Liver (tissue), 9 donors: Measurements from ENCODE around the gene NAA80. TPM values are rescaled to one million over a fixed set of nuclear protein-coding genes. Genes with fewer than 3 reads are reported as not detected.

Source experiments
- DNase-seq: peaks from one replicate; pipeline ENCODE4 v3.0.0-alpha.2; 2017; ENCODE audit warnings: low spot score
- H3K27ac ChIP-seq, 2 donors: one replicate each; pipeline ENCODE4 v1.7.0; 2013; ENCODE audit warnings: inconsistent platforms in 2 of 2, low read length in 2 of 2, control low read depth in 1 of 2, low read depth in 1 of 2, mild to moderate bottlenecking in 1 of 2
- H3K27me3 ChIP-seq, 4 donors: one replicate each; pipeline versions ENCODE4 v1.6.1 to v1.7.0; 2013; ENCODE audit warnings: low read length in 3 of 4, inconsistent platforms in 1 of 4, mild to moderate bottlenecking in 1 of 4, moderate library complexity in 1 of 4; ENCODE audit not compliant: control insufficient read depth in 4 of 4, insufficient read depth in 4 of 4
- H3K36me3 ChIP-seq, 4 donors: one replicate each; pipeline versions ENCODE4 v1.6.1 to v1.7.0; 2013; ENCODE audit warnings: low read length in 3 of 4, mild to moderate bottlenecking in 3 of 4, low read depth in 1 of 4, moderate library complexity in 1 of 4; ENCODE audit not compliant: control insufficient read depth in 4 of 4, insufficient read depth in 3 of 4
- H3K4me1 ChIP-seq, 4 donors: one replicate each; pipeline versions ENCODE4 v1.6.1 to v1.7.0; 2013; ENCODE audit warnings: low read length in 3 of 4, mild to moderate bottlenecking in 3 of 4, moderate library complexity in 1 of 4; ENCODE audit not compliant: control insufficient read depth in 4 of 4, insufficient read depth in 4 of 4
- H3K4me3 ChIP-seq, 3 donors: one replicate each; pipeline versions ENCODE4 v1.6.1 to v1.7.0; 2013; ENCODE audit warnings: low read length in 3 of 3, control low read depth in 1 of 3, low read depth in 1 of 3, mild to moderate bottlenecking in 1 of 3
- H3K9ac ChIP-seq, 2 donors: one replicate each; pipeline ENCODE4 v1.7.0; 2013; ENCODE audit warnings: low read length in 2 of 2, mild to moderate bottlenecking in 2 of 2, moderate library complexity in 2 of 2, control low read depth in 1 of 2, low read depth in 1 of 2
- H3K9me3 ChIP-seq, 4 donors: one replicate each; pipeline versions ENCODE4 v1.6.1 to v1.7.0; 2013; ENCODE audit warnings: low read length in 3 of 4; ENCODE audit not compliant: control insufficient read depth in 4 of 4
- ATF3 ChIP-seq: IDR thresholded peaks from 2 replicates; pipeline ENCODE4 v1.6.1; 2016; ENCODE audit warnings: antibody characterized with exemption
- CTCF ChIP-seq: fragments of 150-350 bp; IDR thresholded peaks from 2 replicates; pipeline ENCODE4 v1.5.1; 2017; ENCODE audit warnings: improper control_type of control experiment, low read depth, low read length; ENCODE audit not compliant: missing input control
- EGR1 ChIP-seq, 2 donors: IDR thresholded peaks; 2 replicates each; pipeline ENCODE4 v1.6.1; 2016 to 2018; ENCODE audit warnings: antibody characterized with exemption in 2 of 2, low read depth in 2 of 2
- FOXA1 ChIP-seq: IDR thresholded peaks from 2 replicates; pipeline ENCODE4 v1.6.1; 2016; ENCODE audit warnings: antibody characterized with exemption
- FOXA2 ChIP-seq: IDR thresholded peaks from 2 replicates; pipeline ENCODE4 v1.6.1; 2016; ENCODE audit warnings: antibody characterized with exemption
- GABPA ChIP-seq, 2 donors: IDR thresholded peaks in 1 of 2; conservative IDR thresholded peaks in 1 of 2; 2 replicates each; pipeline ENCODE4 v1.6.1; 2016; ENCODE audit warnings: antibody characterized with exemption in 2 of 2, mild to moderate bottlenecking in 1 of 2, moderate library complexity in 1 of 2
- HNF4A ChIP-seq, 2 donors: conservative IDR thresholded peaks; 2 replicates each; pipeline ENCODE4 v1.6.1; 2016; ENCODE audit warnings: antibody characterized with exemption in 2 of 2, mild to moderate bottlenecking in 2 of 2
- HNF4G ChIP-seq: IDR thresholded peaks from 2 replicates; pipeline ENCODE4 v1.6.1; 2016; ENCODE audit warnings: antibody characterized with exemption
- JUND ChIP-seq, 2 donors: IDR thresholded peaks; 2 replicates each; pipeline ENCODE4 v1.6.1; 2016; ENCODE audit warnings: antibody characterized with exemption in 2 of 2
- MAX ChIP-seq: IDR thresholded peaks from 2 replicates; pipeline ENCODE4 v1.6.1; 2016; ENCODE audit warnings: antibody characterized with exemption
- NR2F2 ChIP-seq: IDR thresholded peaks from 2 replicates; pipeline ENCODE4 v1.6.1; 2016; ENCODE audit warnings: antibody characterized with exemption
- RAD21 ChIP-seq, 2 donors: IDR thresholded peaks; 2 replicates each; pipeline ENCODE4 v1.6.1; 2016; ENCODE audit warnings: antibody characterized with exemption in 2 of 2, mild to moderate bottlenecking in 2 of 2
- REST ChIP-seq: IDR thresholded peaks from 2 replicates; pipeline ENCODE4 v1.6.1; 2016; ENCODE audit warnings: antibody characterized with exemption, mild to moderate bottlenecking
- RXRA ChIP-seq, 2 donors: IDR thresholded peaks; 2 replicates each; pipeline ENCODE4 v1.6.1; 2017 to 2018; ENCODE audit warnings: antibody characterized with exemption in 2 of 2, mild to moderate bottlenecking in 1 of 2
- TAF1 ChIP-seq: conservative IDR thresholded peaks from 2 replicates; pipeline ENCODE4 v1.6.1; 2016; ENCODE audit warnings: antibody characterized with exemption, mild to moderate bottlenecking
- YY1 ChIP-seq: IDR thresholded peaks from 2 replicates; pipeline ENCODE4 v1.6.1; 2016; ENCODE audit warnings: antibody characterized with exemption, mild to moderate bottlenecking
- ZBTB33 ChIP-seq: IDR thresholded peaks from 2 replicates; pipeline ENCODE4 v1.6.1; 2016; ENCODE audit warnings: antibody characterized with exemption
- WGBS: extraction: QIAGEN DNeasy Blood & Tissue Kit; methylation state at CpG from one replicate; pipeline ENCODE4 v1.1.7; 2013; 5-methylcytosine and 5-hydroxymethylcytosine counted together
- polyA plus RNA-seq, 2 donors: library from polyadenylated mRNA; stranded (reverse) in 1 of 2; unstranded in 1 of 2; fragments of 200-250 nt in 1 of 2; fragments of >200 nt in 1 of 2; fragmentation: Nextera tagmentation in 1 of 2; extraction: Ambion mirVana in 1 of 2; gene quantifications; one replicate each; pipeline versions ENCODE4 v1.2.1 to v1.2.3, GENCODE V29; 2013 to 2015
- total RNA-seq, 2 donors: library from RNA; depleted of rRNA; stranded (reverse); fragments of >200 nt; gene quantifications; one replicate each; pipeline ENCODE4 v1.2.3, GENCODE V29; 2014
- donor health status: healthy.
- donor health status: healthy.
- donor health status: healthy.
- donor health status: healthy.
- donor health status: healthy.

NAA80 gene
- total and polyA plus RNA-seq, 4 donors = 1.6 to 5.5 (median 2.0) TPM

- H3K27me3 ChIP-seq = no peaks in the 10 kb centered on the region
- WGBS = 86% methylated on average over 2 of the region's 2 CpGs
- TF ChIP-seq TAF1 = no peak
- TF ChIP-seq GABPA (IDR thresholded peaks at IDR 0.05 in 1 of 2, conservative IDR thresholded peaks at IDR 0.05 in 1 of 2) = no peak
- no peak for TF ChIP-seq EGR1 (IDR thresholded peaks at IDR 0.05; ENCODE audit: low read depth in 2 of 2)
- no peak for TF ChIP-seq YY1
- no peak for TF ChIP-seq MAX
- no peak for TF ChIP-seq FOXA1
- TF ChIP-seq ATF3 = no peak
- no peak for TF ChIP-seq CTCF
- TF ChIP-seq RAD21 (IDR thresholded peaks at IDR 0.05) = no peak
- TF ChIP-seq REST = no peak
- no peak for TF ChIP-seq RXRA (IDR thresholded peaks at IDR 0.05)
- no peak for TF ChIP-seq FOXA2
- no peak for TF ChIP-seq HNF4A (conservative IDR thresholded peaks at IDR 0.05)
- no peak for TF ChIP-seq NR2F2
- no peak for TF ChIP-seq HNF4G
- TF ChIP-seq ZBTB33 = no peak
- no peak for TF ChIP-seq JUND (IDR thresholded peaks at IDR 0.05)
- H3K9me3 ChIP-seq = no peaks in the 10 kb centered on the region
- H3K36me3 ChIP-seq = peaks cover 8 to 15% (median 11%) of the 10 kb centered on the region in 4 donors
- no peak overlapping the region for H3K4me3 ChIP-seq
- peaks cover 5 to 26% (median 9%) of the 10 kb centered on the region in 4 donors for H3K4me1 ChIP-seq
- H3K27ac ChIP-seq = no peak overlapping the region
- no peak for DNase-seq
- H3K9ac ChIP-seq = no peak overlapping the region
These were observed 37.7 kb downstream of the NAA80 start for GRCh38 chr3:50261505-50261904.
